Ectodermal cell (in vitro differentiated cells): ENCODE data around the gene TRAM2.

Source experiments
- H3K27ac ChIP-seq: 2 replicates; pipeline ENCODE4 v1.7.0; 2013; ENCODE audit warnings: mild to moderate bottlenecking, low read depth, low read length; ENCODE audit not compliant: insufficient read depth, poor library complexity, severe bottlenecking
- H3K27me3 ChIP-seq: 2 replicates; pipeline ENCODE4 v1.7.0; 2013; ENCODE audit warnings: mild to moderate bottlenecking, low read length; ENCODE audit not compliant: insufficient read depth, control insufficient read depth, poor library complexity, severe bottlenecking
- H3K36me3 ChIP-seq: one replicate; pipeline ENCODE4 v1.7.0; 2013; ENCODE audit warnings: low read length; ENCODE audit not compliant: control insufficient read depth, insufficient read depth
- H3K4me1 ChIP-seq: one replicate; pipeline ENCODE4 v1.7.0; 2013; ENCODE audit warnings: low read length; ENCODE audit not compliant: control insufficient read depth, insufficient read depth
- H3K4me3 ChIP-seq: 2 replicates; pipeline ENCODE4 v1.7.0; 2013; ENCODE audit warnings: low read depth, low read length, control low read depth; ENCODE audit not compliant: insufficient read depth
- H3K9me3 ChIP-seq: 2 replicates; pipeline ENCODE4 v1.7.0; 2013; ENCODE audit warnings: mild to moderate bottlenecking, low read length, moderate library complexity; ENCODE audit not compliant: control insufficient read depth
- WGBS, 2 experiments: methylation state at CpG; one replicate each; pipeline ENCODE4 v1.1.7; 2013; ENCODE audit warnings: missing lambda C conversion rate in 2 of 2; 5-methylcytosine and 5-hydroxymethylcytosine counted together

The TRAM2 gene

GRCh38 chr6:52522655-52523054 lies 54.2 kb downstream of the TRAM2 start:
- H3K36me3 ChIP-seq, result no peaks in the 10 kb centered on the region
- 91 to 92% methylated on average over 3 of the region's 3 CpGs for WGBS, 2 experiments
- no peak overlapping the region for H3K27ac ChIP-seq
- peaks cover 10% of the 10 kb centered on the region for H3K4me1 ChIP-seq
- no peaks in the 10 kb centered on the region for H3K9me3 ChIP-seq
- no peaks in the 10 kb centered on the region for H3K27me3 ChIP-seq
- H3K4me3 ChIP-seq, result no peak overlapping the region

GRCh38 chr6:52522151-52522626 lies 54.7 kb downstream of the TRAM2 start:
- Histone ChIP-seq H3K4me1 (peaks cover 13% of the 10 kb centered on the region), H3K4me3 (no peak overlapping the region), H3K27me3 (no peaks in the 10 kb centered on the region), H3K36me3 (no peaks in the 10 kb centered on the region), H3K9me3 (no peaks in the 10 kb centered on the region), H3K27ac (no peak overlapping the region)
- WGBS, 2 experiments, result 91 to 92% methylated on average over 7 of the region's 7 CpGs

GRCh38 chr6:52519618-52520017 lies 57.2 kb downstream of the TRAM2 start:
- WGBS, 2 experiments, result 94 to 98% methylated on average over 4 of the region's 4 CpGs
- H3K4me1 ChIP-seq, result peaks cover 13% of the 10 kb centered on the region
- H3K27ac ChIP-seq, result no peak overlapping the region
- H3K9me3 ChIP-seq, result no peaks in the 10 kb centered on the region
- no peaks in the 10 kb centered on the region for H3K36me3 ChIP-seq
- no peaks in the 10 kb centered on the region for H3K27me3 ChIP-seq
- H3K4me3 ChIP-seq, result no peak overlapping the region

GRCh38 chr6:52518279-52518945 lies 58.4 kb downstream of the TRAM2 start:
- H3K4me1 ChIP-seq, result peaks cover 13% of the 10 kb centered on the region
- H3K27ac ChIP-seq, result no peak overlapping the region
- WGBS, 2 experiments, result 84 to 86% methylated on average over 13 of the region's 13 CpGs
- no peaks in the 10 kb centered on the region for H3K9me3 ChIP-seq
- H3K27me3 ChIP-seq, result no peaks in the 10 kb centered on the region
- no peak overlapping the region for H3K4me3 ChIP-seq
- H3K36me3 ChIP-seq, result no peaks in the 10 kb centered on the region

- Histone ChIP-seq H3K27ac (no peak overlapping the region), H3K4me3 (no peak overlapping the region), H3K27me3 (no peaks in the 10 kb centered on the region), H3K36me3 (no peaks in the 10 kb centered on the region), H3K4me1 (peaks cover 13% of the 10 kb centered on the region), H3K9me3 (no peaks in the 10 kb centered on the region)
- WGBS, 2 experiments, result 55 to 63% methylated on average over 12 of the region's 14 CpGs
Observed at GRCh38 chr6:52517502-52518278, 59.2 kb downstream of the TRAM2 start.

GRCh38 chr6:52516943-52517342 lies 59.9 kb downstream of the TRAM2 start:
- Histone ChIP-seq H3K27ac (no peak overlapping the region), H3K27me3 (no peaks in the 10 kb centered on the region), H3K9me3 (no peaks in the 10 kb centered on the region), H3K4me1 (peaks cover 13% of the 10 kb centered on the region), H3K36me3 (no peaks in the 10 kb centered on the region), H3K4me3 (no peak overlapping the region)
- 99 to 100% methylated on average over 3 of the region's 3 CpGs for WGBS, 2 experiments

- Histone ChIP-seq H3K27ac (no peak overlapping the region), H3K4me1 (peaks cover 13% of the 10 kb centered on the region), H3K9me3 (no peaks in the 10 kb centered on the region), H3K27me3 (no peaks in the 10 kb centered on the region), H3K36me3 (no peaks in the 10 kb centered on the region), H3K4me3 (no peak overlapping the region)
- WGBS, 2 experiments, result 94 to 100% methylated on average over 1 of the region's 1 CpG
Observed at GRCh38 chr6:52516269-52516668, 60.6 kb downstream of the TRAM2 start.

- H3K4me3 ChIP-seq, result no peak overlapping the region
- no peak overlapping the region for H3K27ac ChIP-seq
- H3K9me3 ChIP-seq, result no peaks in the 10 kb centered on the region
- H3K36me3 ChIP-seq, result no peaks in the 10 kb centered on the region
- H3K4me1 ChIP-seq, result peaks cover 13% of the 10 kb centered on the region
- no peaks in the 10 kb centered on the region for H3K27me3 ChIP-seq
- 91% methylated on average over 2 of the region's 2 CpGs for WGBS, 2 experiments
Observed at GRCh38 chr6:52515219-52515960, 61.5 kb downstream of the TRAM2 start.

GRCh38 chr6:52514514-52514913 lies 62.3 kb downstream of the TRAM2 start:
- H3K27ac ChIP-seq, result no peak overlapping the region
- H3K4me1 ChIP-seq, result peaks cover 13% of the 10 kb centered on the region
- no peak overlapping the region for H3K4me3 ChIP-seq
- no peaks in the 10 kb centered on the region for H3K27me3 ChIP-seq
- H3K9me3 ChIP-seq, result no peaks in the 10 kb centered on the region
- H3K36me3 ChIP-seq, result no peaks in the 10 kb centered on the region
- WGBS, 2 experiments, result 83 to 87% methylated on average over 7 of the region's 7 CpGs

- WGBS, 2 experiments, result 88 to 98% methylated on average over 4 of the region's 4 CpGs
- peaks cover 13% of the 10 kb centered on the region for H3K4me1 ChIP-seq
Observed at GRCh38 chr6:52513896-52514295, 63.0 kb downstream of the TRAM2 start.

More at GRCh38 chr6:52513896-52514295, 63.0 kb downstream of the TRAM2 start:
- Histone ChIP-seq H3K36me3 (no peaks in the 10 kb centered on the region), H3K27me3 (no peaks in the 10 kb centered on the region), H3K9me3 (no peaks in the 10 kb centered on the region), H3K27ac (no peak overlapping the region), H3K4me3 (no peak overlapping the region)
